ENCODE measurements around the gene EIF3D.

EIF3D gene

GRCh38 chr22:36493690-36494110, 35.3 kb downstream of the EIF3D start:
- Histone ChIP-seq H3K79me2 (ENCODE audit: insufficient read depth, low read length) (no peaks in the 10 kb centered on the region), H4K20me1 (ENCODE audit: insufficient read depth, low read length, poor library complexity, severe bottlenecking) (no peaks in the 10 kb centered on the region), H3K4me1 (ENCODE audit: insufficient read depth, low read length, poor library complexity, severe bottlenecking) (no peaks in the 10 kb centered on the region), H3K9me2 (replicated peaks; ENCODE audit: low read depth, low read length) (no peaks in the 10 kb centered on the region), H3K9ac (ENCODE audit: low read depth, low read length, poor library complexity, severe bottlenecking) (no peak overlapping the region), H3K9me3 (ENCODE audit: insufficient read depth, low read depth, low read length) (no peaks in the 10 kb centered on the region), H3F3A (ENCODE audit: low read depth) (no peaks in the 10 kb centered on the region), H3K4me3 (ENCODE audit: low read length, poor library complexity, severe bottlenecking) (no peak overlapping the region), H3K4me2 (ENCODE audit: low read depth, low read length, poor library complexity, severe bottlenecking) (no peak overlapping the region), H3K27me3 (ENCODE audit: insufficient read depth, low read length, poor library complexity, severe bottlenecking) (no peaks in the 10 kb centered on the region), H2AFZ (ENCODE audit: low read length) (no peak overlapping the region), H3K36me3 (ENCODE audit: insufficient read depth, low read length) (peaks cover 25% of the 10 kb centered on the region; the same call in 1 of the 2 replicates)
- no peak for TF ChIP-seq CTCF (conservative IDR thresholded peaks at IDR 0.05; ENCODE audit: low read length)
- no peak for TF ChIP-seq EZH2phosphoT487 (IDR thresholded peaks at IDR 0.05; ENCODE audit: borderline replicate concordance)

GRCh38 chr22:36492109-36492508, 36.9 kb downstream of the EIF3D start:
- Histone ChIP-seq H3K4me1 (ENCODE audit: insufficient read depth, low read length, poor library complexity, severe bottlenecking) (no peaks in the 10 kb centered on the region), H3F3A (ENCODE audit: low read depth) (no peaks in the 10 kb centered on the region), H3K9me3 (ENCODE audit: insufficient read depth, low read depth, low read length) (no peaks in the 10 kb centered on the region), H3K9ac (ENCODE audit: low read depth, low read length, poor library complexity, severe bottlenecking) (no peak overlapping the region), H3K27me3 (ENCODE audit: insufficient read depth, low read length, poor library complexity, severe bottlenecking) (no peaks in the 10 kb centered on the region), H3K4me2 (ENCODE audit: low read depth, low read length, poor library complexity, severe bottlenecking) (no peak overlapping the region), H2AFZ (ENCODE audit: low read length) (no peak overlapping the region), H3K9me2 (replicated peaks; ENCODE audit: low read depth, low read length) (no peaks in the 10 kb centered on the region), H3K79me2 (ENCODE audit: insufficient read depth, low read length) (no peaks in the 10 kb centered on the region), H3K4me3 (ENCODE audit: low read length, poor library complexity, severe bottlenecking) (no peak overlapping the region), H3K36me3 (ENCODE audit: insufficient read depth, low read length) (peaks cover 15% of the 10 kb centered on the region; the same call in 1 of the 2 replicates), H4K20me1 (ENCODE audit: insufficient read depth, low read length, poor library complexity, severe bottlenecking) (no peaks in the 10 kb centered on the region)
- no peak for TF ChIP-seq CTCF (conservative IDR thresholded peaks at IDR 0.05; ENCODE audit: low read length)
- no peak for TF ChIP-seq EZH2phosphoT487 (IDR thresholded peaks at IDR 0.05; ENCODE audit: borderline replicate concordance)

- no peaks in the 10 kb centered on the region for H3F3A ChIP-seq (ENCODE audit: low read depth)
- H3K4me3 ChIP-seq (ENCODE audit: low read length, poor library complexity, severe bottlenecking): no peak overlapping the region
- H3K9ac ChIP-seq (ENCODE audit: low read depth, low read length, poor library complexity, severe bottlenecking): no peak overlapping the region
- H3K4me1 ChIP-seq (ENCODE audit: insufficient read depth, low read length, poor library complexity, severe bottlenecking): no peaks in the 10 kb centered on the region
- no peaks in the 10 kb centered on the region for H3K79me2 ChIP-seq (ENCODE audit: insufficient read depth, low read length)
- no peak overlapping the region for H2AFZ ChIP-seq (ENCODE audit: low read length)
- no peaks in the 10 kb centered on the region for H4K20me1 ChIP-seq (ENCODE audit: insufficient read depth, low read length, poor library complexity, severe bottlenecking)
- no peaks in the 10 kb centered on the region for H3K9me3 ChIP-seq (ENCODE audit: insufficient read depth, low read depth, low read length)
- peaks cover 15% of the 10 kb centered on the region; the same call in 1 of the 2 replicates for H3K36me3 ChIP-seq (ENCODE audit: insufficient read depth, low read length)
- H3K4me2 ChIP-seq (ENCODE audit: low read depth, low read length, poor library complexity, severe bottlenecking): no peak overlapping the region
- H3K9me2 ChIP-seq (replicated peaks; ENCODE audit: low read depth, low read length): no peaks in the 10 kb centered on the region
- no peaks in the 10 kb centered on the region for H3K27me3 ChIP-seq (ENCODE audit: insufficient read depth, low read length, poor library complexity, severe bottlenecking)
- no peak for TF ChIP-seq CTCF (conservative IDR thresholded peaks at IDR 0.05; ENCODE audit: low read length)
- TF ChIP-seq EZH2phosphoT487 (IDR thresholded peaks at IDR 0.05; ENCODE audit: borderline replicate concordance): no peak
These were observed 37.8 kb downstream of the EIF3D start for GRCh38 chr22:36491155-36491554.

All from Loucy (cell line).